Activated T-helper 17 cell treated with anti-CD3 and anti-CD28 coated beads, Interleukin-2, amount 50 U/mL, for 72 hours (primary cell): ENCODE measurements around the gene DVL2. TPM values are rescaled to one million over a fixed set of nuclear protein-coding genes. Genes with fewer than 3 reads are reported as not detected.

Experiments used
- ATAC-seq: fragments of 150-1000 bp; cut with Tn5 transposase; replicated peaks from 2 replicates; pipeline ENCODE4 v1.10.0; 2021; ENCODE audit warnings: mild to moderate bottlenecking, moderate library complexity
- H3K27ac Mint-ChIP-seq: one replicate; pipeline ENCODE4 v1.8.0; 2022; ENCODE audit warnings: mixed read lengths
- H3K27me3 Mint-ChIP-seq: one replicate; pipeline ENCODE4 v1.8.0; 2022; ENCODE audit warnings: mixed read lengths
- H3K36me3 Mint-ChIP-seq: one replicate; pipeline ENCODE4 v1.8.0; 2022; ENCODE audit warnings: low read depth, mild to moderate bottlenecking, mixed read lengths
- H3K4me1 Mint-ChIP-seq: one replicate; pipeline ENCODE4 v1.8.0; 2022; ENCODE audit warnings: mixed read lengths
- H3K4me3 Mint-ChIP-seq: one replicate; pipeline ENCODE4 v1.8.0; 2022; ENCODE audit warnings: mild to moderate bottlenecking, mixed read lengths
- H3K9me3 Mint-ChIP-seq: one replicate; pipeline ENCODE4 v1.8.0; 2022; ENCODE audit warnings: mixed read lengths
- total RNA-seq, 2 donors: library from RNA; stranded (reverse); gene quantifications; one replicate each; pipeline ENCODE4 v1.2.3, GENCODE V29; 2022

The DVL2 gene
- total RNA-seq, 2 donors from 2014 or later = 49.1 to 77.5 TPM

DNA sequence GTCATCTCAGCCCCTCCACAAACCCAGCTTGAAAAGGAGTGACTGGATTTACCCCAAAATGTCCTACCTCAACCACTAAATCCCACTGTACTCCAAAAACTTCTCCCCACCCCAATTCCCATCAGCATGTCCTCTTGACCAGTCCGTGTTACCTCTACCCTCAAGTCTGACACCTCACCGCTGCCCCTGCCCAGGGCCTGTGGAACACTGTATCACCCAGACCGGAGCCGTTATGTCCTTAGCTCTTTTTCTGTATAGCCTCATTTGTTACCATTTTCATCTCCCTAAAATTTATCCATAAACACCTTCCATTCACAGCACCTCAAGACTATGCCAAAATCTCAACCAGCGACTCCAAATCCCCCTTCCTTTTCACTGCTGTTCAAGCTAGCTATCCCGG is 2.5 kb upstream of the DVL2 start:
- Mint-ChIP-seq H3K36me3 (peaks cover 96% of the 10 kb centered on the region), H3K27ac (peak overlapping the region; percentile 41), H3K4me3 (peak overlapping the region; percentile 87), H3K9me3 (no peaks in the 10 kb centered on the region), H3K27me3 (no peaks in the 10 kb centered on the region), H3K4me1 (peaks cover 52% of the 10 kb centered on the region)
- ATAC-seq = no peak

DNA sequence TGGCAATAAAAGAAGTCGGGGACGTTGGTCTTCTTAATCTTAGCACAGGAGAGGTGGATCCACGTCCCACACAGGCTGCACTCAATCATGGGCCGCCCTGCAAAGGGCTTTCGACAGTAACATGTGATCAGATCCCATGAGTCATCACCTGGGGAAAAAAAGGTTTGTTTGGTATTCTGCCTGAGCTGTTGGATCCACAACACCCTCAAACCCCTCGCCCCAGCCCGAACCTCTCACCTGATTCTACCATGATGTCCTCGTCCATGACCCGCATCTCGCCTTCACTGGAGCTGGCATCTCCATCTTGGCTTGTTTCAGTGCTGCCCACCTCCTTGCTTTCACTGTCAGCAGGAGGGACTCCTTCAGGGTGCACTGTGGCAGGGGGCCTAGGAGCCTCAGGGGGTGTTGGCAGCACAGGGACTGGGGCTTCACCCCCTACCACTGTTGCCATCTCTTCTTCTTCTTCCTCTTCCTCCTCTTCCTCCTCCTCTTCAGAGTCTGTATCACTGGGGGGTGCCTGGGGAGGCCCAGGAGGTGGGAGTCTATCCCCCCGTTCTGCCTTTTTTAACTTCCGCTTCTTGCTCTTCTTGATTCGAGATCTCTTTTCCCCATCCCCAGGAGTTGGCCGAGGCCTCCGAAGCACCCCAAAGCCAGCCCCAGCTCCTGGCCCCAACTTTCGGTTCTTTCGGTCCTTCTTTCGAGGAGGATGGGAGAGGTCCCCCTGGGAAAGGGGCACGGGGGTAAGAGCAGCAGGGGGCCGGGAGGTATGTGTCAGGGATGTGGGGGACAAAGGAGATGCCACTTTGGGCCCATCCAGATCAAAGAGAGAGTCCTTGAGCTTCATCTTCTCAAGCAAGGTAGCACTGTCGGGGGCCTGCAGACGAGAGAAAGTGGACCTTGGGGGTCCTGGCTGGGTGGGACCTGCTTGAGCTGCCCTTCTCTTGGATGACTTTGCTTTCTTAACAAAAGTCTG is 1.7 kb upstream of the DVL2 start:
- Mint-ChIP-seq H3K4me1 (peaks cover 49% of the 10 kb centered on the region), H3K9me3 (no peaks in the 10 kb centered on the region), H3K27ac (peak overlapping the region; percentile 88), H3K27me3 (no peaks in the 10 kb centered on the region), H3K4me3 (peak overlapping the region; percentile 87), H3K36me3 (peaks cover 96% of the 10 kb centered on the region)
- no peak for ATAC-seq

DNA sequence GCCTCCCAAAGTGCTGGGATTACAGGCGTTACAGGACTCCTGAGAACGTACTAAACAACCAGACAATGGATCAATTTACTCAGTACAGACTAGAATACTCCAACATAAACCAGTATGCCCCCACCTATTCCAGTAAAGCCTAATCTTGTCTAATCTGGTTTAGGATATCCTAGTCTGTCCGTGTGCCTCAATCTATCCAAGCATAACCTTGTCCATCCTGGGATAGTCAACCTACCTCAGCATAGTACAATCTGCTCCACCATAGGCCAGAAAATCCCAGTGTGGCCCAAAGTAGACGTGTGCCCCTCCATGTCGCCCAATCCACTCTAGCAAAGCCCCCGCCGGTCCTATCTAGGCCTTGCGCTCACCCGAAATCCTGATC is 625 bp downstream of the DVL2 start:
- H3K27ac Mint-ChIP-seq = peak overlapping the region; percentile 88
- peaks cover 41% of the 10 kb centered on the region for H3K4me1 Mint-ChIP-seq

DNA sequence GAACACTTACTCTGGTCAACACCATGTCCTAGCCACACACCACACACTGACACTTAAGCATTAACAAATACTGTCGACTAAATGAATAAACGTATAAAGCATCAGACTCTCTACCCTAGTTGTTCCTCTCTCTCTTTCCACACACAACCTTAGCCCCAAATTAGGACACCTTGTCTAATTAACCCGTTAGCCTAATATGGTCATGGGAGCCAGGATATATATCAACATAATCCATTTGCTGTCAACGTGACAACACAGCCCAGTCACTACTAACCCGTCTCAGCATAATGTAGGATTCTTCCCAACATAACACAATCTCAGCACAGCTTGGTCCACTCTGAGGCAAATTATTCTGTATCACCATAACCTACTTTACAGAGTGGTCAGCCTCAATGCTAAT is 2.2 kb downstream of the DVL2 start:
- Mint-ChIP-seq H3K27ac (peak overlapping the region; percentile 25), H3K36me3 (peaks cover 96% of the 10 kb centered on the region), H3K27me3 (no peaks in the 10 kb centered on the region), H3K4me1 (peaks cover 45% of the 10 kb centered on the region), H3K4me3 (peak overlapping the region; percentile 87), H3K9me3 (no peaks in the 10 kb centered on the region)
- no peak for ATAC-seq

More for the DNA sequence above, 625 bp downstream of the DVL2 start:
- peaks cover 96% of the 10 kb centered on the region for H3K36me3 Mint-ChIP-seq
- H3K9me3 Mint-ChIP-seq = no peaks in the 10 kb centered on the region
- ATAC-seq = no peak
- H3K4me3 Mint-ChIP-seq = peak overlapping the region; percentile 87
- no peaks in the 10 kb centered on the region for H3K27me3 Mint-ChIP-seq

DNA sequence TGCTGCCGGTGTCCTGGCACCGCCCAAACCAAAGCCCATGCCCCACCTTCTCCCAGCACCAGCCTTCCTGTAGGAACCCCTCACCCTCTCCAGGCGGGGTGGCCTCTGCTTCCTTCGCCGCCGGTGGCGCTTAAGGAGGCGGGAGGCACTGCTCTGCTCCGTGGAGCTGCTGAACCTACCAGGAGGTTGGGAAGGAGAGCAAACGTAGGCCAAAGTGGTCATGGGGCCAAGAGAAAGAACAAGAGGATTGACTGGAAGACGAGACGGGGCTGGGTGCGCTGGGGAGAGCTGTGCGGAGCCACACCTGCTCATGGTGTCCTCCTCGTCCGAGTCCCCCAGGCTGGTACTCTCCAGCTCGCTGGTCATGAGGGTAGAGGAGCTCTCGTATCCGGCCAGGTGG is 4.8 kb downstream of the DVL2 start:
- Mint-ChIP-seq H3K4me3 (no peak overlapping the region), H3K9me3 (no peaks in the 10 kb centered on the region), H3K27ac (no peak overlapping the region), H3K36me3 (peaks cover 93% of the 10 kb centered on the region), H3K27me3 (no peaks in the 10 kb centered on the region), H3K4me1 (peaks cover 24% of the 10 kb centered on the region)
- ATAC-seq = no peak

DNA sequence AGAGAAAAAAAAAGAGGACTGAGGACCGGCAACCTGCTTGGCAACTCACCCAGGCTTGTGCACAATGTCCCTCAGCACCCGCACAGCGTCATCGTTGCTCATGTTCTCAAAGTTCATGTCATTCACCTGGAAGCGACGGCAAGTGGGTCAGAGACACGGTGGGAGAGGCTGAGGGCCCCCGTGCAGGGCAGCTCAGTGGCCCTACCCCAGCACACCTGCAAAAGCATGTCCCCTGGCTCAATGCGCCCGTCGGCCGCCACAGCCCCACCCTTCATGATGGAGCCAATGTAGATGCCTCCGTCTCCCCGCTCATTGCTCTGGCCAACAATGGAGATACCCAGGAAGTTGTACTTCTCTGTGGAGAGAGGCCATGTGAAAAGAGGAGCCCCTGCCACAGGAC is 5.4 kb downstream of the DVL2 start:
- Mint-ChIP-seq H3K27ac (no peak overlapping the region), H3K36me3 (peaks cover 92% of the 10 kb centered on the region), H3K9me3 (no peaks in the 10 kb centered on the region), H3K4me1 (peaks cover 24% of the 10 kb centered on the region), H3K27me3 (no peaks in the 10 kb centered on the region), H3K4me3 (no peak overlapping the region)
- no peak for ATAC-seq

DNA sequence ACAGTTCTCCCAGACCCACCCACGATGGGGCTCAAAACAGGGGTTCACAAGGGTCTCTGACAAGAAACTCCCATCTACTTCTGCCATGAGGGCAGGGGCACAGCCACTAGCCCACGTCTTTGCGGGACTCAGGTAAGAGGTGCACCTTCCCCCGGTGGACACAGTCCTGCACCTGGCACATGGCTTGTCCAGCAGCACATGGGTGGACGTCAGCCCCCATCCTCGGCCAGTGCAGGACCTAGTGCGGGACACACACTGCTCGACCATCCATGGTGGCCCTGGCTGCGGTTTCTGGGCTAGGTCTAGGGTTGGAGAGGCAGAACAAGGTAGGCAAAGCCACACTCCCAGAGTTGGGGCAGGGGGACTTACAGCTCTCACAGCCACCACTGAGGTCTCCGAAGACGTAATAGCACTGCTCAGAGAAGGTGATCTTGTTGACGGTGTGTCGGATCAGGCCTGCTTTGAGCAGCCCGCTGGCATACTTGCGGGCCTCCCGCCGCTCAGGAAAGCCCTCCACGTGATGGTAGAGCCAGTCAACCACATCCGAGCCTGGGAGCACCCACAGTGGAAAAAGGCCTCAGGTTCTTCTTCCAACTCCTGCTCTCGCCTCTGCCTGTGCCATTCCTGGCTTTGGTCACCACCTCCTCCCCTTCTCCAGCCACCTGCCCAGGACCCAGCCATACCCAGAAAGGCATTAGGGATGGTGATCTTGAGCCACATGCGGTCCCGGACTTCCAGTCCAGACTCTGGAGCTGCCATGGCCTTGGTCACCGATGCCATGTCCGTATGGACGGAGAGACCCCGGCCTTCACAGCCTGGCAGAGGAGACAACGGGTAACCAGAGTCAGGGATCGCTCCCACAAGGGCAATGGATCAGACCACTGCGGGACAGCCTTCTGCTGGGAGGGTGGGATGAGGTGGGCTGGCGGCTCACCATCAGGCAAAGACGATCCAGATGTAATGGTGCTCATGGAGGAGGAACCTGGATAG is 7.3 kb downstream of the DVL2 start:
- Mint-ChIP-seq H3K27me3 (no peaks in the 10 kb centered on the region), H3K27ac (no peak overlapping the region)
- no peak for ATAC-seq

DNA sequence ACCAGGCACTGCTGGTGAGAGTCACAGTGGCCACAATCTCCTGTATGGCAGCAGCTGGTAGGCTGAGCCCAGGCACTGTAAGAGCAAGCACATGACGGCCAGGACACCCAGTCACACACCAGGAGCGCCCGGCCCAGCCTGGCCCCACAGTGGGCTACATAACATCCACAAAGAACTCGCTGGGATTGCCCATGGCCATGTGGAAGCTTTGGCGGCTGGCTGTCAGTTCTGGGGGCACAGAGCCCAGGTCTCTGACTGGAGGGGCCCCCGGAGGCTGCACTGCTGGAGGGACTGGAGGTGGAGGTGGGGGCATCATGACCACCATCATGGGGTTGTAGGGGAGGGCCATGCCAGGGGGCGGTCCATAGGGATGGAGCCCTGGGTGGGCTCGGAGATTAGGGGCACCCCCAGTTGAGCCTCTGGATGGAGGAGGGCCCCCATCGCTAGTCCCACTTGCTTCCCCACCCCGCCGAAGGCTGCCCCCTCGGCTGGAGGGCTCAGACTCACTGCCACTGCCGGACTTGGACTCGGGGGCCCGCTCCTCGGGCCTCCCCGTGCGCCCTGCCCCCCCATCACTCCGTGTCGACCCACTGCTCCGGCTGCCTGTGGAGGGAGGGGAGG is 8.5 kb downstream of the DVL2 start:
- H3K9me3 Mint-ChIP-seq = no peaks in the 10 kb centered on the region
- H3K4me1 Mint-ChIP-seq = peaks cover 17% of the 10 kb centered on the region
- H3K4me3 Mint-ChIP-seq = no peak overlapping the region
- peaks cover 95% of the 10 kb centered on the region for H3K36me3 Mint-ChIP-seq
- no peaks in the 10 kb centered on the region for H3K27me3 Mint-ChIP-seq
- no peak for ATAC-seq
- H3K27ac Mint-ChIP-seq = no peak overlapping the region

More for the DNA sequence above, 7.3 kb downstream of the DVL2 start:
- Mint-ChIP-seq H3K9me3 (no peaks in the 10 kb centered on the region), H3K36me3 (peaks cover 95% of the 10 kb centered on the region), H3K4me3 (no peak overlapping the region), H3K4me1 (peaks cover 15% of the 10 kb centered on the region)

DNA sequence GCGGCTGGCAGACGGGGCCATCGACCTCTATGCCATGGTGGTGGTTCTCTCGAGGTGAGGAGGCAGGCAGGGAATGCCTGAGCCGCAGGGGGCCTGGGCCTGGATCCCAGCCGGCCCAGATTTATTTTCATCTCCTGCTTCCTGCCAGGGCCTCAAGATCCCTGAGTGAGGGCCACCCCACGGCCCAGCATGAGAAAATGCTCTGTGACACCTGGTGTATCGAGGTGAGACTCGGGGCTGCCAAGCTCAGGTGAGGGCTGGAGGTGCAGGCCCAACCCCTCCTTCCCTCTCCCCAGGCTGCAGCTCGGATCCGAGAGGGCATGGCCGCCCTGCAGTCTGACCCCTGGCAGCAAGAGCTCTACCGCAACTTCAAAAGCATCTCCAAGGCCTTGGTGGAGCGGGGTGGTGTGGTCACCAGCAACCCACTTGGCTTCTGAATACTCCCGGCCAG is 9.6 kb downstream of the DVL2 start:
- no peak for ATAC-seq
- Mint-ChIP-seq H3K27me3 (no peaks in the 10 kb centered on the region), H3K9me3 (no peaks in the 10 kb centered on the region), H3K27ac (no peak overlapping the region), H3K36me3 (peaks cover 95% of the 10 kb centered on the region), H3K4me1 (peaks cover 22% of the 10 kb centered on the region), H3K4me3 (no peak overlapping the region)

DNA sequence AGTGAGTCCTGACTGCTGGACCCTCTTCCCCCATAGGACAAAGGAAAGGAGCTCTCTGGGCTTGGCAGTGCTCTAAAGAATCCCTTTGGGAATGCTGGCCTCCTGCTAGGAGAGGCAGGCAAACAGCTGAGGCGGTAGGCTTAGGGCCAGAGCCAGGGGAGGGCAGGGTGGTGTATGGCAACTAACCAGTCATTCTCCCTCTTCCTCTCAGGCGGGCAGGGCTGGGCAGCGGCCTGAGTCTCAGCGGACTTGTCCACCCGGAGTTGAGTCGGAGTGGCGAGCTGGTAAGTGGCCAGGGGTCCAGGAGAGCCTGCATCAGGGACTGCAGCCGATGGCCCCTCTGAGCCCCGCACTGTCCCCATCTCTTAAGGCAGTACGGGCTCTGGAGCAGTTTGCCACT is 10.2 kb downstream of the DVL2 start:
- no peaks in the 10 kb centered on the region for H3K27me3 Mint-ChIP-seq
- peaks cover 26% of the 10 kb centered on the region for H3K4me1 Mint-ChIP-seq
- peaks cover 94% of the 10 kb centered on the region for H3K36me3 Mint-ChIP-seq
- no peaks in the 10 kb centered on the region for H3K9me3 Mint-ChIP-seq
- no peak overlapping the region for H3K27ac Mint-ChIP-seq
- ATAC-seq = no peak
- no peak overlapping the region for H3K4me3 Mint-ChIP-seq

DNA sequence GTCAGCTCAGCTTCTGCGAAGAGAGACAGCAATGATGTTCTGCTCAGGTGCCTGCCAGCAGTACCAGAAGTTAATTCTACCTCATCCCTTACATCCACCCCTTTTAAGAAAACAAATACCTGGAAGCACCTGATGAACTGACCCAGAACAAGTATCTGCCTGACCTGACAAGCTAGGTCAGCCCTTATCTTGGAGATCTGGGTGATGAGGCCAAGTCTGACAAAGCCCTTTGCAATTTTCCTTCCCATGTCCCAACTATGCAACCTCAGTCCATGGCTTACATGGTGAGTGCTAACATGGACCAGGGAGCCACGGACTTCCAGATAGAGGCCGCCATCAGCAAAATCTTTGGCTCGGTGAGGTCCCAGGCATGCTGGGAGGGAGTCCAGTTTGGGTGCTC is 10.9 kb downstream of the DVL2 start:
- no peak for ATAC-seq
- Mint-ChIP-seq H3K27me3 (no peaks in the 10 kb centered on the region), H3K9me3 (no peaks in the 10 kb centered on the region), H3K36me3 (peaks cover 86% of the 10 kb centered on the region), H3K4me1 (peaks cover 31% of the 10 kb centered on the region), H3K4me3 (no peak overlapping the region), H3K27ac (no peak overlapping the region)

DNA sequence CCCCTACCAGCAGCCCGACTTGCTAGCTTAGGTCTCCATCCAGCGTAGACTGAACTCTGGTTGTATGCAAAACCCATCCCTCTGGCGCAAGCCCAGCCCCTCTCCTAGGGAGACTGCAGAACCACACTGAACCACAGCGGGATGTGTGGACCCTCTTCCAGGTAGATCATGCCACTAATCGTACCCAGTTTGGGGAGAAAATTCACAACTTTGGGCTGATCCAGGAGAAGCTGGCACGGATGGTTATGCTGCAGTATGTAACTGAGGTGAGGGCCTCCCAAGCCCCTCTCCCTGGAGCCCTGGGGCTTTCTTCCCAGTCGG is 11.4 kb downstream of the DVL2 start:
- Mint-ChIP-seq H3K27me3 (no peaks in the 10 kb centered on the region), H3K4me3 (no peak overlapping the region), H3K36me3 (peaks cover 82% of the 10 kb centered on the region), H3K9me3 (no peaks in the 10 kb centered on the region), H3K4me1 (peaks cover 27% of the 10 kb centered on the region), H3K27ac (no peak overlapping the region)
- ATAC-seq = no peak

DNA sequence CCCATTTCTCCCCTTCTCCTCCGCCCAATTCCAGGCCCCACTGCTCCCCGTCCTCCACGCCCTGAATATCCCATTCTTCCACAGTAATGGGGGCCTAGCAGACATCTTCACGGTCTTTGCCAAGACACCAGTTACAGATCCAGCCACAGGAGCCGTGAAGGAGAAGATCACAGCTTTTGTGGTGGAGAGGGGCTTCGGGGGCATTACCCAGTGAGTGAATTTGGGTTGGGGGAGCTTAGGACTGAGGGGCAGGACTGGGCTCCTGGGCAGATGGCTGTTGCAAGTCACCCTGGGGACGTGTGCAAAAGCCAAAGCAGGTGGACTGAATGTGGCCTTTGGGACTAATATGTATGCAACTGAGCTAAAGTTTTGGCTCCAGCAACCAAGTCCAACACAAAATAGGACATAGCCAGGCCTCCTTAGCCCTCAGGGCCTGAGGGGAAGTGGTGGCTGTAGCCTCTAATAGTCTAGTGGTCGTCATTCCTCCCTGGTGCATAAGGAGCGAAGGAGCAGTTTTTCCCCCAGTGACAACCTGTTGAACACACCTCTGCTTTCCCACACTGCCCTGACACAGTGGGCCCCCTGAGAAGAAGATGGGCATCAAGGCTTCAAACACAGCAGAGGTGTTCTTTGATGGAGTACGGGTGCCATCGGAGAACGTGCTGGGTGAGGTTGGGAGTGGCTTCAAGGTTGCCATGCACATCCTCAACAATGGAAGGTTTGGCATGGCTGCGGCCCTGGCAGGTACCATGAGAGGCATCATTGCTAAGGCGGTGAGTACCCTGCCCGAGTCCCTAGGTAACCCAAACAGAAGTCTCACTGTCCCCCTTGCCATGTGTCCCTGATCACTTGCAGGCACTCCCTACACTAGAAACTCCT is 12.0 kb downstream of the DVL2 start:
- peak overlapping the region; percentile 98 for H3K27ac Mint-ChIP-seq

More for the DNA sequence above, 12.0 kb downstream of the DVL2 start:
- Mint-ChIP-seq H3K4me3 (peak overlapping the region; percentile 94), H3K4me1 (peaks cover 24% of the 10 kb centered on the region), H3K9me3 (no peaks in the 10 kb centered on the region), H3K36me3 (peaks cover 76% of the 10 kb centered on the region), H3K27me3 (no peaks in the 10 kb centered on the region)
- ATAC-seq = no peak
